GM18499 (cell line): ENCODE results near the gene DUOX1.

Source experiments
- ATAC-seq: cut with Tn5 transposase; IDR thresholded peaks from one replicate; pipeline ENCODE4 v1.9.1; 2021; ENCODE audit warnings: moderate number of reproducible peaks; ENCODE audit not compliant: insufficient read depth, unreplicated experiment

DUOX1 gene

GRCh38 chr15:45105586-45105985 is 24.2 kb upstream of the DUOX1 start:
- no peak for ATAC-seq

DNA sequence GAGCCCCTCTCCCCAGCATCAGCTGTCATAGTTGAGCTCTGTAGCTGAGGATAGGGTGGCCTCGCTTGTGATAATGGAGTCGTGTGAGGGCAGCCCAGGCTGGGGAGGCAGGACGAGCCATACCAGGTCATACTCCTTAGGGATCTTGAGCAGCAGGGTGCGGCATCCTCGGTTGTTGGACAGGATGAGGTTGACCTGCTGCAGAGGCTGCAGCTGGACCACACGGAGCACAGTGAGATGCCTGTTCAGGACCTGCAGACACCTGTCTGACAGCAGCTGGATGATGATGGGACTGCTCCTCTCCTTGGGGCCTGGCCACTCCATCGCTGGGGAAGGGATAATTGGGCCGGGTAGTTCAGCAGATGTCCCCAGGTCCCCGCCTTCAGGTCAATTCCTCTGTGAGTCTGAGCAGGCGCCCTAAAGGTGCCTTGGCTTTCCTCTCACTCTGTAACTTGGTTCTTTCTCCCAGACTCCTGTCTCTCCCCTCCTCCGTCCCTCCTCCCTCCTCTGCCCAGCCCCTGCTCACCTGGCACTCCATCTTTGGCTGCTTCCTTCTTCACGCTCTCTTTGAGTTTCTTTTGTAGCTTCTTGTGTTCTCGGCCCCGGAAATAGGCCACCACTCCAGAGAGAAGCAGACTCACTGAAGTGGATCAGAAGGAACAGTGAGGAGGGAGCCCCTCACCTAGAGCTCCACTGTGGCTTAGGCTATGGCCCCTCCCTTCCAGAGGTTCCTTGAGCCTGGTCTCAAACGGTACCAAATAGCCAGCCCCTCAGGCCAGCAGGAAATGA is 23.6 kb upstream of the DUOX1 start:
- ATAC-seq: no peak

DNA sequence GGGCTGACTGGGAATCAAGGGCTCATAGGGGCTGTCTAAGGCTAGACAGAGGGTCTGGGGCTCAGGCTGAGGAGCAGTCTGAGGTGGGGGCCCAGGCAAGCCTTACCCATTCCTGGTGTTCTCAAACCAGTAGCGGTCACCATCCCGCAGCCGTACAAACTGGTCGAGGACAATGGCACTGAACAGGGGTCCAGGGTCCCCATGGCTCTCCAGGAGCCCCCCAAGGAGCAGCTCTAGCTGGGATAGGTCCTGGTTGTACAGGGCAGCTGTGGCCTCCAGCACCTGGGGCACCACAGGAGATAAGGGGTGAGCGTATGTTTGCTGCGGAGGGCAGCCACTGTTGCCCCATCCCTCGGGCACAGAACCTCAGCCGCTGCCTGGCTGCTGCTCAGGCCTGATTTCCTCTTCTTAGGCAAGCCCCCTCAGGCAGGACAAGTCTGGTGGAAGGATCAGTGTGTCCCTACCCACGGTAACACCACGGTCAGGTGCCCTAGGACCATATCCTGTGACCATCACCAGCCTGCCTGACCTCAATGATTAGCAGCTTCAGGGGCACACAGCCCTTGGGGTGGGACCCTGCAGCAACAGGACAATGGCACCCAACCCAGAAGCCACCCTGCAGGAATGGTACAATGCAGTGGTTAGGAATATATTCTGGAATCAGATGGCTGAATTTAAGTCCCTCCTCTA is 21.7 kb upstream of the DUOX1 start:
- ATAC-seq: no peak

- ATAC-seq: no peak
Observed at GRCh38 chr15:45110256-45110820, 19.5 kb upstream of the DUOX1 start.

DNA sequence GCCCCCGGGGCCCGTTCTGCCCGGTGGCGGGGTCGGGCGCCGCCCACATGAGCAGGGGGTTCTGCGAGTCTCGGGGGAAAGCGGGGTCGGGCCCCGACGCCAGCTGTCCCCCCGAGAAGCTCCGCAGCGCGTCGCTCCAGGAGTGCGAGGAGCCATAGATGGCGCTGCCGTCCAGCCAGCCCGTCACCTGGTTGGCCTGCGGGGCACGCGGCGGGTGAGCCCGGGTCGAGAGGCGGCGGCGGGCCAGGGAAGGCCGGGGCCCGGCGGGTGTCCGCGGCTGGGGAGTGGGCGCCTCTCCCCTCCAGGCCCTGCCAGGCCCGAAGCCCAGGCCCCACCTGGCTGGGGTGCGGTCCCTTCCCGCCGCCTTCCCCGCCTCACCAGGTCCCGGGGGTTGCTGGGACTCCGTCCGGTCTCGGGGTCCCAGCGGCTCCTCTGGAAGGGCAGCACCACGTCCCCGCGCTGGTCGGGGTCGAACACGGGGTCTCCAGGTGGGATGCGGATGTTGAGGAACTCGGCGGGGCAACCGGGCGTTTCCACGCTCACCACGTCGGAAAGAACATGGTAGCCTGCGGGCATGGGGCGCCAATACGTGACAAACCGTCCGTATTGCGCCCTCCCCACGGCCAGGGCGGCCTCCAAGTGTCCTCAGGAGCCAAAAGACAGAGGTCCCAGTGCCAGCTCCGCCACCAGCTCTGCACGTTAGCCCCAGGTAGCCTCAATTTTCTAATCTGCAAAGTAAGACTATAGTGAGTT is 18.2 kb upstream of the DUOX1 start:
- no peak for ATAC-seq

GRCh38 chr15:45112143-45112590 is 17.6 kb upstream of the DUOX1 start:
- no peak for ATAC-seq

DNA sequence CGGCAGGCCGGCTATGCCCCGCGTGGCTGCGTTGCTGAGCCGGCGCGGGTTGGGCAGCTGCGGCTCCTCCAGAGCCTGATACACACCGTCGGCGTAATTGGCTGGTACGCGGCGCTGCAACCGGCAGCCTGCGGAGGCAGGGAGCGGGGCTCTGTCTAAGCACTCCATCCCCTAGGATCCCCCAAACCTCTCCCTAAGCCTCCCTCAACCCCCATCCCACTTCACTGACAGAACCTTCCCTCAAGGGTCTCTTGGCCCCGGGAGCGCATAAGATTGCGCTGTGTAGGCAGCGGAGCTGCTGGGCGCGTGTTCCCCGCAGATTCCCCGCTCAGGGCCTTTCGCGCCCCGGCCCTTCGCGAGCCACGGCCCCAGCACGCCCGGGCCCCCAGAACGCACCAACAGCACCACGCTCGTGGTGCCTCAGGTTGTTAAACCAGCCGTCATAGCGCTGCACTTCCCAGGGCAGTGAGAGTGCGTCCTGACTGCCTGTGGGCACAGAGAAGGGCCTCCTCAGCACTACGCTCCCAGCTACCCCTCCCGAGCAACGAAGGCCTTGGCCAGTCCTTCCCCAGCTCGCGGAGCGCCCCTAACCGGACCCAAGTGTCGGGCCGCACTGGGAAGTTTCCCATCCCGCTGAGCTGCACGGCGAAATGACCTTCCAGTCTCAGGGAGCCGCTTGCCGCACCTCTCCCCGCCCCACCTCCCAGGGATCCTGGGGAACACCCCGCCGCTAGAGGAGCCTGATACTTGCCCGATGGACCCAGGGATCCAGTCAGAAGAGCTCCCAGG is 17.0 kb upstream of the DUOX1 start:
- ATAC-seq: no peak

DNA sequence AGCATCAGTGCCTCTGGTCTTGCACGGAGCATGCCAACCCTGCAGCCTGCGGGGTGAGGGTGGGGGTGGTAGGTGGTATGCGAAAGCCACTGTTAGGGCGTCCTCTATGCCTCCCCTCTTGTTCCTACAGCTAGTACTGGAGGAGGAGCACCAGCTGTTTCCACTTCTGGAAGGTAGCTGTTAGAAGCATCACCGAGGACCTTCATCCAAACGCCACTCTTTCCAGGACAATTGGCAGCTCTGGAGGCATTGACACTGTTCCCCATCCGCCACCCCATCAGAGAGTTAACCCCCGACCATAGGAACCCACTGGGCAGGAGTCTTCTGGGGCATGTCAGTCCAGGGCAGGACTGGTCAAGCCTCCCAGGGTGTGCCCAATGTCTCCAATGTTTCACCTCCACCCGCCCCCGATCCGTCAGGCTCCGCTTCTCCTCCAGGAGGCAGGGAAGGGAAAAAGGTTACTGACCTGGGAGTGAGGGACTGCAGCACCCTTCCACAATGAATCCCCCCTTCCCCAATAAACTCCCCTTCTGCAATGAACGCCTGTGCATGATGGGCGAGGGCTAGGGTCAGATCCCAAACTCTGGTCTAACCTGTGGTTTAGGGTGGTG is 16.3 kb upstream of the DUOX1 start:
- no peak for ATAC-seq

- no peak for ATAC-seq
Observed at GRCh38 chr15:45114076-45114750, 15.6 kb upstream of the DUOX1 start, which contains the start of the genes DUOX2 and DUOXA2. Gene DUOX2, minus strand, starts transcription at chr15:45114172. Its CDS starts 761 bp downstream, at chr15:45113411. Gene DUOXA2, plus strand, starts transcription at chr15:45114326. Its CDS starts 280 bp downstream, at chr15:45114606.

GRCh38 chr15:45114751-45115085 is 15.1 kb upstream of the DUOX1 start:
- ATAC-seq: no peak

GRCh38 chr15:45115312-45115820 is 14.4 kb upstream of the DUOX1 start:
- ATAC-seq: no peak

DNA sequence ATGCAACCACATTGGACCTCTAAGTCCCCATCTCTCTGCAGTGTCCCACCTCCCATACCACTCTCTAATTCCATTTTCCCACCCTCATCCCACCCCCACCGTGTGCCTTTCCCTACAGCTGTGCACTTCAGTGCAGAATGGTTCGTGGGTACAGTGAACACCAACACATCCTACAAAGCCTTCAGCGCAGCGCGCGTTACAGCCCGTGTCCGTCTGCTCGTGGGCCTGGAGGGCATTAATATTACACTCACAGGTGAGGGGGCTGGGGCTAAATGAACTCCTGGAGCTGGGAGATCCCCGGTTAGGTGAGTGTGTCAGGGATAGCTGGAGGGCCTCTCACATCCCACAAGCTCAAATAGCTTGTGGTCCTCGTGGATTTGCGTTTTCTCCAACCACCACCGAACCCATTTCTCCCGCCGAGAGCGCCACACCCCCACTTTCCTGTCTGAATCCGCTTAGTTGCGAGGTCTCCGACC is 13.8 kb upstream of the DUOX1 start:
- ATAC-seq: no peak

DNA sequence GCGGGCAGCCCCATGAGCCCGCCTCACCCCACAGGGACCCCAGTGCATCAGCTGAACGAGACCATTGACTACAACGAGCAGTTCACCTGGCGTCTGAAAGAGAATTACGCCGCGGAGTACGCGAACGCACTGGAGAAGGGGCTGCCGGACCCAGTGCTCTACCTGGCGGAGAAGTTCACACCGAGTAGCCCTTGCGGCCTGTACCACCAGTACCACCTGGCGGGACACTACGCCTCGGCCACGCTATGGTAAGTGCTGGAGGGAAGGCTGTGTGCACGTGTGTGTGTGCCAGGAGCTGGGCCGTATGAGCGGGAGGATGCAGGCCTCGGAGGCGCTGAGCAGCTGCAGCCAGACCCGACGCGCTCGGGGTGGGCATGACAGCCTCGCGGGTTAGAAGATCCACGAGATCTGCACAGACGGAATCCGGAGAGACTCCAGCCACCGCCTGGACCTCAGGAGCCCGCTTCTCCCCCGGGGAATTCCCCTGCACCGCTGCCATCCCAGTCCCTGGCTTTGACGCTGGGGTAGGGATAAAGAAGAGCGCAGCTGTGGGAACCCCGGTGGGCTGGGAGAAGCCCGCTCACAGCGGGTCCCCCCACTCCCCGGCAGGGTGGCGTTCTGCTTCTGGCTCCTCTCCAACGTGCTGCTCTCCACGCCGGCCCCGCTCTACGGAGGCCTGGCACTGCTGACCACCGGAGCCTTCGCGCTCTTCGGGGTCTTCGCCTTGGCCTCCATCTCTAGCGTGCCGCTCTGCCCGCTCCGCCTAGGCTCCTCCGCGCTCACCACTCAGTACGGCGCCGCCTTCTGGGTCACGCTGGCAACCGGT is 13.1 kb upstream of the DUOX1 start:
- no peak for ATAC-seq

DNA sequence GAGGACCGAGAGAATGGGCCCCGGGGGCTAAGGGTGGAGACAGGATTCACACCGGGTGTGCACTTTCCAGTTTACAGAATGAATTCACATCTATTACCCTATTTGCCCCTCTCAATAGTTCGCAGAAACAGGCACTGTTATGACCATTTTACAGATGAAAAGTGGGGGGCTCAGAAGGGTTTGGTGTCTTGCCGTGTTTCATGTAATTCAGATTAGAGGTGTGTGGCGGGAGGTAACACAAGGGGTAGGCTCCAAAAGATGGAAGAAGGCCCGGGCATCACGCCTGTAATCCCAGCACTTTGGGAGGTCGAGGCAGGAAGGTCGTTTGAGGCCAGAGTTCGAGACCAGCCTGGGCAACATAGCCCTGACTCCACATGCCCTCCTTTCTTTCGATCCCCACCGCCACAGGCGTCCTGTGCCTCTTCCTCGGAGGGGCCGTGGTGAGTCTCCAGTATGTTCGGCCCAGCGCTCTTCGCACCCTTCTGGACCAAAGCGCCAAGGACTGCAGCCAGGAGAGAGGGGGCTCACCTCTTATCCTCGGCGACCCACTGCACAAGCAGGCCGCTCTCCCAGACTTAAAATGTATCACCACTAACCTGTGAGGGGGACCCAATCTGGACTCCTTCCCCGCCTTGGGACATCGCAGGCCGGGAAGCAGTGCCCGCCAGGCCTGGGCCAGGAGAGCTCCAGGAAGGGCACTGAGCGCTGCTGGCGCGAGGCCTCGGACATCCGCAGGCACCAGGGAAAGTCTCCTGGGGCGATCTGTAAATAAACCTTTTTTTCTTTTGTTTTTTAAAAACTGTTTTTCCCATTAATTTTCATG is 12.3 kb upstream of the DUOX1 start:
- peak; percentile 13 for ATAC-seq

DNA sequence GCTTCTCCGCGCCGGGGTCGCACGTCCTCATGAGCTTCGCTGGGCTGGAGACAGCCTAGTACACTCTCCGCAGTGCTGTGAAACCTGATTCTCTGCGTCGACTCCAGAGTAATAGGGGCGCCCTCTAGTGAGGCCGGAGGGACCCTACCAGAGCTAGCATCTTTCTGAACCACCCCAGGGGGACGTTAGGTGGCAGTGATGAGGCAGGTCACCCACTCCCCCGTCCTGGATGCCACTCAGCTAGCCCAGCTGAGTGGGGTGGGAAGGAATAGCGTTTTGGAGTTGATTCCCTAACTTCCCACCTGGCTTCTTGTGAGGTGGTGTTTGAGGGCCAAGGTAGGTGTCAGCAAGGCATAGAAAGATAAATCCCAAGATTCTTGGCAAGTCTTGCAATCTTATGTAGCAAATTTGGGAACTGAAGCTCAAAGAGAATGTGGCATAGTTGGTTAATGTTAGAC is 11.6 kb upstream of the DUOX1 start:
- peak; percentile 89 for ATAC-seq

DNA sequence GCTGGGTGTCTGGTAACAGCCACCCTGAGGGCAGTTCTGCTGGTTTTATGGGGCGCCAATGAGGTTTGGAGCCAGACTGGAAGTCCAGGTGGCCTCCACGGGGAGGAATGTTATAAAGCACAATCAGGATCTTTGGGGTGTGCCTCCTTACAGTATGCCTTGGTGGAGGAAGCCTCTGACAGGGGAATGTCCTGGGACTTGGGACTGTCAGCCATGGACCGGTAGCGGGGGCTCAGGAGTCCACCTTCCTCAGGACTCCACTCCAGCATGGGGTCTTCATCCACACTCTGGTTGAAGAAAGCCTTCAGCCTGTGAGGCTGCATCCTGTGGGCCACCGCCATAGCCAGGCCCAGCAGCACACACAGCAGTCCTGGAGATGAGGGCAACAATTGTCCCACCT is 10.8 kb upstream of the DUOX1 start:
- no peak for ATAC-seq
